SW480 (cell line): Measurements from ENCODE around the gene RDM1.
"Not testable (repeated sequence)": the region's sequence is repeated elsewhere in the genome, so short reads cannot be mapped to it uniquely, and the experiment has no call there.

Experiments
- DNase-seq: peaks from one replicate; pipeline ENCODE4 v3.0.0-alpha.2; 2016; ENCODE audit warnings: low spot score

RDM1 gene

GRCh38 chr17:35930211-35931065, at the start of gene RDM1:
TSS of gene RDM1 (minus strand) at chr17:35930773. CDS start at chr17:35930727, 46 bp downstream.
- DNase-seq, result peak; percentile 78

GRCh38 chr17:35978346-35978745, 47.8 kb upstream of the RDM1 start:
- no peak for DNase-seq

- no peak for DNase-seq
Observed at GRCh38 chr17:35977509-35977908, 46.9 kb upstream of the RDM1 start.

GRCh38 chr17:35973333-35974260, 43.0 kb upstream of the RDM1 start:
- DNase-seq, result no peak

- DNase-seq, result no peak
Observed at GRCh38 chr17:35972945-35973332, 42.4 kb upstream of the RDM1 start.

GRCh38 chr17:35972535-35972934, 42.0 kb upstream of the RDM1 start:
- DNase-seq, result no peak

GRCh38 chr17:35972066-35972465, 41.5 kb upstream of the RDM1 start:
- DNase-seq, result no peak

- DNase-seq, result peak; percentile 64
Observed at GRCh38 chr17:35969558-35970380, 39.2 kb upstream of the RDM1 start.

- no peak for DNase-seq
Observed at GRCh38 chr17:35968520-35969054, 38.0 kb upstream of the RDM1 start.

GRCh38 chr17:35965272-35965671, 34.7 kb upstream of the RDM1 start:
- no peak for DNase-seq

- no peak for DNase-seq
Observed at GRCh38 chr17:35963663-35964062, 33.1 kb upstream of the RDM1 start.

- no peak for DNase-seq
Observed at GRCh38 chr17:35953720-35954119, 23.1 kb upstream of the RDM1 start.

- DNase-seq, result no peak
Observed at GRCh38 chr17:35949401-35949800, 18.8 kb upstream of the RDM1 start.

GRCh38 chr17:35948092-35948491, 17.5 kb upstream of the RDM1 start:
- no peak for DNase-seq

GRCh38 chr17:35947156-35947585, 16.6 kb upstream of the RDM1 start:
- peak; percentile 59 for DNase-seq

- DNase-seq, result peak; percentile 6
Observed at GRCh38 chr17:35944151-35944550, 13.6 kb upstream of the RDM1 start.

- DNase-seq, result no peak
Observed at GRCh38 chr17:35943537-35943936, 13.0 kb upstream of the RDM1 start, which contains the start of gene LYZL6. TSS of gene LYZL6 (minus strand) at chr17:35943713. CDS start at chr17:35939356, 4,357 bp downstream.

- DNase-seq, result no peak
Observed at GRCh38 chr17:35942588-35943186, 12.1 kb upstream of the RDM1 start.

- not testable (repeated sequence) for DNase-seq
Observed at GRCh38 chr17:35938492-35938891, 7.9 kb upstream of the RDM1 start.

GRCh38 chr17:35936063-35936462, 5.5 kb upstream of the RDM1 start:
- no peak for DNase-seq

GRCh38 chr17:35934760-35935159, 4.2 kb upstream of the RDM1 start:
- DNase-seq, result no peak
